Endothelial cell (in vitro differentiated cells): ENCODE results near the gene GUCA2B. TPM values are rescaled to one million over a fixed set of nuclear protein-coding genes. Genes with fewer than 3 reads are reported as not detected.

ENCODE experiments used
- DNase-seq: peaks from one replicate; pipeline ENCODE4 v3.0.0; 2021; ENCODE audit warnings: low spot score
- H3K27ac Mint-ChIP-seq: one replicate; pipeline ENCODE4 v1.8.0; 2021; ENCODE audit warnings: mixed read lengths, inconsistent platforms; ENCODE audit not compliant: unreplicated experiment
- H3K27me3 Mint-ChIP-seq: one replicate; pipeline ENCODE4 v1.8.0; 2021; ENCODE audit warnings: mild to moderate bottlenecking, moderate library complexity, mixed read lengths, inconsistent platforms; ENCODE audit not compliant: unreplicated experiment
- H3K36me3 Mint-ChIP-seq: one replicate; pipeline ENCODE4 v1.8.0; 2021; ENCODE audit warnings: mild to moderate bottlenecking, low read depth, mixed read lengths, inconsistent platforms; ENCODE audit not compliant: unreplicated experiment
- H3K4me1 Mint-ChIP-seq: one replicate; pipeline ENCODE4 v1.8.0; 2021; ENCODE audit warnings: mild to moderate bottlenecking, mixed read lengths, inconsistent platforms; ENCODE audit not compliant: unreplicated experiment
- H3K4me3 Mint-ChIP-seq: one replicate; pipeline ENCODE4 v1.8.0; 2021; ENCODE audit warnings: mild to moderate bottlenecking, mixed read lengths, inconsistent platforms; ENCODE audit not compliant: unreplicated experiment
- H3K9me3 Mint-ChIP-seq: one replicate; pipeline ENCODE4 v1.8.0; 2021; ENCODE audit warnings: mixed read lengths, inconsistent platforms; ENCODE audit not compliant: unreplicated experiment
- total RNA-seq: library from RNA; stranded (reverse); fragmentation: NEBNext Ultra II Directional; extraction: Animal tissue kit (Norgen Biotek cat#: 25700); gene quantifications from one replicate; pipeline ENCODE4 v1.2.1, GENCODE V29; 2021; ENCODE audit not compliant: unreplicated experiment
- TF ChIP-seq, protein P1 (sequence below): fragments of 200-600 bp; sonication (generic); IDR thresholded peaks from one replicate; pipeline ENCODE4 v1.5.0; 2021; ENCODE audit warnings: antibody characterized with exemption; ENCODE audit not compliant: unreplicated experiment

GUCA2B gene
- total RNA-seq, 1 donor from 2014 or later = not detected

DNA sequence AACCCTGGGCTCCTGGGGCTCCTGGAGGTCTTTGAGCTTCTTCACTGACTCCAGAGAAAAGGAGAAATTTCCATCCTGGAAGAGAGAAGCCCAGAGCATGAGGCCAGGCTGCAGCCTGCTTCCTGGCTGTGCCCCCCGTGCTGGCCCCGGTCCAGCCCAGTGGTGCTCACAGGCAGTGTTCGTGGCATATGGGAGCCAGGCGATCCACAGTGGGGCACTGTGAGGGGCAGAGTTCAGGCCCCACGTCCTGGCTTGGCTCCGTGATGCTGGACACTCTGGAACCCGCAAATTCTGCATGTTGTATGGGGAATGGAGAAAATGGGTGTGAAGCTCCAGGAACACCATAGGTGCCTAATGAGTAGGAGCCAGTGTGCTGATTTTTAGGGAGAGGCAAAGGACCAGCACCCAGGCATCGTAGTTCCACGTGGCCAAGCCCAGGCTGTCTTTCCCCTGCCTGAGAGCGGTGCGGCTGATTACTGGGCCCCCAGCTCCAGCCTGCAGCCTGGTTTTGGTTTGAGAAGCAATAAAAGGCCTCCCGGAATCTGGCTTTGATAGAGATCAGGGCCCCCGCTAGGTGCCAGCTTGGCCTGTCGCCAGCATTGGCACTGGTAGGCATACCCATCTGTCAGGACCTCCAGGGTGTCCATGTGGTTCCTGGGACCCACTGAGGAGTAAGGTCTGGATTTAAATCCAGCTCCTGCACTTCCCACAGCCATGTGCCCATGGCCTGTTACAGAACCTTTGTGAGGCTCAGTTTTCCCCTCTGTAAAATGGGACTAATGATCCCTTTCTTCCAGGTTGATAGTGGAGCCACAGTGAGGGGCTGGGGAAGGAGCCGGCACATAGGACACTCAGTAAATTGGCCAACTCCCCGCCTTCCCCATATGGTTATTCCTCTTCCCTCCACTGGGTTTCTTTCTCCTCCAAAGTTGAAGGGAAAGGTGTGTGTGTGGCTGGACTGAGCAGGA lies 10.6 kb downstream of the GUCA2B start:
- Mint-ChIP-seq H3K4me3 (no peak overlapping the region), H3K9me3 (no peaks in the 10 kb centered on the region), H3K36me3 (peaks cover 6% of the 10 kb centered on the region), H3K4me1 (peaks cover 3% of the 10 kb centered on the region), H3K27me3 (peaks cover 14% of the 10 kb centered on the region), H3K27ac (no peak overlapping the region)
- TF ChIP-seq, protein P1, sequence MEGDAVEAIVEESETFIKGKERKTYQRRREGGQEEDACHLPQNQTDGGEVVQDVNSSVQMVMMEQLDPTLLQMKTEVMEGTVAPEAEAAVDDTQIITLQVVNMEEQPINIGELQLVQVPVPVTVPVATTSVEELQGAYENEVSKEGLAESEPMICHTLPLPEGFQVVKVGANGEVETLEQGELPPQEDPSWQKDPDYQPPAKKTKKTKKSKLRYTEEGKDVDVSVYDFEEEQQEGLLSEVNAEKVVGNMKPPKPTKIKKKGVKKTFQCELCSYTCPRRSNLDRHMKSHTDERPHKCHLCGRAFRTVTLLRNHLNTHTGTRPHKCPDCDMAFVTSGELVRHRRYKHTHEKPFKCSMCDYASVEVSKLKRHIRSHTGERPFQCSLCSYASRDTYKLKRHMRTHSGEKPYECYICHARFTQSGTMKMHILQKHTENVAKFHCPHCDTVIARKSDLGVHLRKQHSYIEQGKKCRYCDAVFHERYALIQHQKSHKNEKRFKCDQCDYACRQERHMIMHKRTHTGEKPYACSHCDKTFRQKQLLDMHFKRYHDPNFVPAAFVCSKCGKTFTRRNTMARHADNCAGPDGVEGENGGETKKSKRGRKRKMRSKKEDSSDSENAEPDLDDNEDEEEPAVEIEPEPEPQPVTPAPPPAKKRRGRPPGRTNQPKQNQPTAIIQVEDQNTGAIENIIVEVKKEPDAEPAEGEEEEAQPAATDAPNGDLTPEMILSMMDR = no peak
- no peak for DNase-seq

DNA sequence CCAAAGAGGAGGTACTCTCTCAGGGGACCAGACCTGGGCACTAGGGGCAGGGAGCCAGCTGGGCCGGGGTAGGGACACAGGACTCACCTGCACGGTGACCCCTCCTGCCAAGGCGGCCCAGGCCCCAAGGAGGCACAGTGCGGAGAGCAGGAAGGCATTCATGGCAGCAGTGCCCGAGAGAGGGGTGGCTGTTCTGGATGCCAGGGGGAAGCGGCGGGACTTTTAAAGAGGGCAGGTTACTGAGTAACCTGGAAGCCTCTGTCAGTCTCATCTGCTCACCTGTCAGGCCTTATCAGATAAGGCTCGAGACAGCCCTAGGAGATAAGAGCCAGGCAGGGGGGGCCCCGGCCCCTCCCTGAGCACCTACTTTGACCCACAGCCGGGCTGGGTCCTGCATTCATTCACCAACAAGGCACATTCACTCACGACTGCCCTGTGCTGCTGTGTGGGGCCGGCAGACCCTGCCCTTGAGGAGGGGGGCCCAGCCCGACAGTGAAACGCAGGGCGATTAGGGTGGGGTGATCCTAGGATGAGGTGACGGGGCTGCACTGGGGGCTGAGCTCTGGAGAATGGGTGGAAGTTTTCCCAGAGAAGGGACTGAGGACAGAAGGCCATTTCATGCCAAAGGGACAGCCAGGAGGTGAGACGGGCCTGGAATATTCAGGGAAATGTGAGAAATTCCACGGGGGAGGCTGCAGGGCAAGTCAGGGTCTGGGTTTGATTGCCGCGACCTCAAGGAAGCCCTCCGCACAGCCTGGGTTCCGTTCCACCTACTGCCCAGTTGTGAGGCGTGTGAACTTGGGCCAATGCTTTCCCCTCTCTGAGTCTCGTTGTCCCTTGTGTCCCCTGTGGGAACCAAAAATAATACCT lies 11.6 kb downstream of the GUCA2B start, which contains the start of gene GUCA2A:
Gene GUCA2A (minus strand): TSS at position 195 of the 870 bp plus-strand sequence. CDS start 33 bp downstream, at position 162.
- Mint-ChIP-seq H3K9me3 (no peaks in the 10 kb centered on the region), H3K4me1 (peaks cover 3% of the 10 kb centered on the region), H3K27ac (no peak within 1 kb of the TSS), H3K27me3 (peaks cover 10% of the 10 kb centered on the region), H3K4me3 (no peak within 1 kb of the TSS), H3K36me3 (peaks cover 6% of the 10 kb centered on the region)
- no peak for DNase-seq
- TF ChIP-seq, protein P1 = no peak

DNA sequence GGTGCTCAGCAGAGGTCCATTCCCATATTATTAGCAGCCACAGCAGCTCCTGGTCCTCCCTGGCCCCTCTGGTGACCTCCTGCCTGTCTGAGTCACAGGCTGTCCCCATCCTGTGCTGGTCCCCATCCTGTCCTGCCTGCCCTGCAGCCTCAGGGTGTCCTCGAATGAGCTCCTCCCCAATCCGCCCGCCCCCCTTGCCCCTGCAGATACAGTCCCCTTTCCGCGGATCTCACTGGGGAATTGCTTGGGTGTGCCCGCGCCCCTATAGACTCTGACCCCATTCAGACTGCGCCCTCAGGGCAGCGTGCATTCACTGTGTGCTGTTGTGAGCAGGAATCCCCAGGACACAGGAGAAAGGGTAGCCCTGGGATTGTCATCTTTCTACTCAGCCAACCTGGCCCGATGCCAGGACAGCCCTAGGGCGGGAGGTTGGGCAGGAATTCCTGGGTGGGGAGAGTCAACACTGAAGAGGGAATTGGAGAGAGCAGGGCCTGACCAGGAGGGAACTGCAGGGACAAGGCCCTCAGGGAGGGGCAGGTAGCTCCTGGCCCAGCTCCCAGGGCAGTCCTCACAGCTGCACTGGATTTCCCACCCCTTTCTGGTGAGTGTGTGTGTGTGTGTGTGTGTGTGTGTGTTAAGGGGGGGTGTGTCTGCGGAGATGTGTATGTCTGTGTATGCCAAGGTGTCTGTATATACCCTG lies 12.5 kb downstream of the GUCA2B start:
- DNase-seq = no peak
- Mint-ChIP-seq H3K27me3 (peaks cover 10% of the 10 kb centered on the region), H3K27ac (no peak overlapping the region), H3K4me3 (no peak overlapping the region), H3K9me3 (no peaks in the 10 kb centered on the region), H3K36me3 (peaks cover 6% of the 10 kb centered on the region), H3K4me1 (peaks cover 3% of the 10 kb centered on the region)
- TF ChIP-seq, protein P1 = no peak

DNA sequence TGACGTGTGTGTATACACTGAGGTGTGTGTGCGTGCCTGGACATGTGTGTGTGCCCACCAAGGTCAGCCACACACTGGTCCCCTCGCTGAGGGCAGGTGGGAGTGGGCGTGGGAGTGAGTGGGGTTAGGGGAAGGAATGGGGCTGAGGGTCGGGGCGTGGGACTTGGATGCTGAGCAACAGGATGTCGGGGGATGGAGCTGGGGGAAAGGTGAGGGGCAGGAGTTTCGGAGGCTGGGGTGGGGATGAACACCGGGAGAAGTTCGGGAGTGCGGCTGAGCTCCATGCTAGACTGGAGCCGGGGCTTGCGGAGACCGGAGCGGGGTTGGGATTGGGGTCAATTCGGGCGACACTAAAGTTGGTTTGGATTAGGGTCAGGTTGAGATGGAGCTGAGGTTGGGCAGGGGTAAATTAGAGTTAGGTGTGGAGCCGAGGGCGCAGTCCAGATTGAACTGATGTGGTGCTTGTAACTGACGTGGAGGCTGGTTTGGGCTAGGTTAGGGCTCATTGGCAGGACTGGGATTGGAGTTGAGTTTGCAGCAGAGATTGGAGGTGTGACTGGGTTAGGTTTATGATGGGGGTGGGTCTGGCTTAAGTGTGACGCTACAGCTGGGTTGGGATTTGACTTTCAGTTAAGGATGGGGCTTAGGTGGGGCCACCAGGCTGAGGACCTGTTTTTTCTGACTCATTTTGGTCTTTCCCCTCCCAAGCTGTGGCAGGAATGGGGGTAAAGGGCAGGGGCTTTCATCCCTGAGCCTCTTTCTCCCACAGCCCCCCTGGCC lies 14.6 kb downstream of the GUCA2B start:
- Mint-ChIP-seq H3K36me3 (peaks cover 6% of the 10 kb centered on the region), H3K4me3 (no peak overlapping the region), H3K27me3 (peaks cover 18% of the 10 kb centered on the region), H3K9me3 (no peaks in the 10 kb centered on the region), H3K27ac (no peak overlapping the region), H3K4me1 (peaks cover 16% of the 10 kb centered on the region)
- no peak for DNase-seq
- TF ChIP-seq, protein P1 = no peak
